SK-N-SH (cell line): ENCODE measurements around the gene RPEL1.
A peak's percentile ranks its signal among the peaks of the same experiment; 100 is the strongest.

ENCODE experiments used
- CHD2 ChIP-seq: fragments of 150-350 bp; IDR thresholded peaks from 2 replicates; pipeline ENCODE4 v1.6.1; 2018; ENCODE audit warnings: low read length; ENCODE audit not compliant: partially characterized antibody
- CTCF ChIP-seq: fragments of 200-600 bp; sonication (generic); IDR thresholded peaks from 2 replicates; pipeline ENCODE4 v1.6.1; 2017; ENCODE audit warnings: antibody characterized with exemption, mild to moderate bottlenecking, moderate library complexity
- EP300 ChIP-seq, 2 experiments: IDR thresholded peaks; 2 replicates each; pipeline versions ENCODE4 v1.4.0 to v1.6.1; 2012; ENCODE audit warnings: borderline replicate concordance in 1 of 2, low read depth in 1 of 2, low read length in 1 of 2
- FOSL2 ChIP-seq: IDR thresholded peaks from 2 replicates; pipeline ENCODE4 v1.4.0; 2012; ENCODE audit warnings: low read depth, mild to moderate bottlenecking, moderate library complexity, borderline replicate concordance
- GABPA ChIP-seq: IDR thresholded peaks from 2 replicates; pipeline ENCODE4 v1.4.0; 2012; ENCODE audit warnings: low read depth, mild to moderate bottlenecking
- IRF3 ChIP-seq: fragments of 150-350 bp; IDR thresholded peaks from 2 replicates; pipeline ENCODE4 v1.6.1; 2016; ENCODE audit warnings: mild to moderate bottlenecking, low read depth, low read length
- RAD21 ChIP-seq: IDR thresholded peaks from 2 replicates; pipeline ENCODE4 v1.6.1; 2012; ENCODE audit warnings: mild to moderate bottlenecking, low read length
- RXRA ChIP-seq: IDR thresholded peaks from 2 replicates; pipeline ENCODE4 v1.4.0; 2012; ENCODE audit warnings: low read depth, mild to moderate bottlenecking, borderline replicate concordance
- SIN3A ChIP-seq: IDR thresholded peaks from 2 replicates; pipeline ENCODE4 v1.6.1; 2012; ENCODE audit warnings: low read depth, mild to moderate bottlenecking, low read length, moderate library complexity, borderline replicate concordance
- SMC3 ChIP-seq: IDR thresholded peaks from 2 replicates; pipeline ENCODE4 v1.6.1; 2012; ENCODE audit warnings: low read depth, low read length, improper control_type of control experiment
- TAF1 ChIP-seq: IDR thresholded peaks from 2 replicates; pipeline ENCODE4 v1.6.1; 2012; ENCODE audit warnings: low read depth, mild to moderate bottlenecking, low read length, moderate library complexity, borderline replicate concordance

GRCh38 chr10:103241262-103242011 is 4.2 kb upstream of the RPEL1 start:
- TF ChIP-seq TAF1 (no peak), CTCF (no peak), EP300 (IDR thresholded peaks at IDR 0.05; ENCODE audit: borderline replicate concordance in 1 of 2, low read depth in 1 of 2, low read length in 1 of 2) (no peak), RXRA (no peak), CHD2 (no peak), FOSL2 (peak; percentile 57; the same call in 1 of the 2 replicates), SMC3 (no peak), IRF3 (no peak), RAD21 (no peak), GABPA (no peak), SIN3A (no peak)
